Endodermal cell (in vitro differentiated cells): Measurements from ENCODE around the gene TEX2. TPM values are rescaled to one million over a fixed set of nuclear protein-coding genes. Genes with fewer than 3 reads are reported as not detected.

ENCODE experiments used
- DNase-seq: peaks from one replicate; pipeline ENCODE4 v3.0.0-alpha.2; 2017
- H3K27ac ChIP-seq: 2 replicates; pipeline ENCODE4 v1.5.1; 2013; ENCODE audit warnings: mild to moderate bottlenecking, low read depth, low read length, moderate library complexity
- H3K27me3 ChIP-seq: 2 replicates; pipeline ENCODE4 v1.6.1; 2013; ENCODE audit warnings: mild to moderate bottlenecking, low read length, moderate library complexity; ENCODE audit not compliant: insufficient read depth, control insufficient read depth, poor library complexity, severe bottlenecking
- H3K36me3 ChIP-seq: 2 replicates; pipeline ENCODE4 v1.7.0; 2013; ENCODE audit warnings: mild to moderate bottlenecking, low read length, moderate library complexity; ENCODE audit not compliant: control insufficient read depth, insufficient read depth
- H3K4me1 ChIP-seq: one replicate; pipeline ENCODE4 v1.7.0; 2013; ENCODE audit warnings: low read length; ENCODE audit not compliant: control insufficient read depth, insufficient read depth
- H3K4me3 ChIP-seq: 2 replicates; pipeline ENCODE4 v1.5.1; 2013; ENCODE audit warnings: mild to moderate bottlenecking, low read length, moderate library complexity
- H3K9ac ChIP-seq: 2 replicates; pipeline ENCODE4 v1.6.1; 2013; ENCODE audit warnings: mild to moderate bottlenecking, low read length, moderate library complexity; ENCODE audit not compliant: poor library complexity, severe bottlenecking; ENCODE audit errors: extremely low read depth
- H3K9me3 ChIP-seq: 2 replicates; pipeline ENCODE4 v1.6.1; 2013; ENCODE audit warnings: mild to moderate bottlenecking, low read length, moderate library complexity; ENCODE audit not compliant: control insufficient read depth
- H3K27ac Mint-ChIP-seq: 2 replicates; pipeline ENCODE4 v1.8.0; 2020; ENCODE audit warnings: mixed read lengths
- H3K27me3 Mint-ChIP-seq: 2 replicates; pipeline ENCODE4 v1.8.0; 2021; ENCODE audit warnings: mild to moderate bottlenecking, mixed read lengths; ENCODE audit not compliant: insufficient read depth
- H3K36me3 Mint-ChIP-seq: 2 replicates; pipeline ENCODE4 v1.8.0; 2020; ENCODE audit warnings: low read depth, mixed read lengths
- H3K4me1 Mint-ChIP-seq: 2 replicates; pipeline ENCODE4 v1.8.0; 2020; ENCODE audit warnings: mixed read lengths
- H3K4me3 Mint-ChIP-seq: 2 replicates; pipeline ENCODE4 v1.8.0; 2020; ENCODE audit warnings: mild to moderate bottlenecking, moderate library complexity, mixed read lengths
- H3K9me3 Mint-ChIP-seq: 2 replicates; pipeline ENCODE4 v1.8.0; 2020; ENCODE audit warnings: mild to moderate bottlenecking, mixed read lengths
- WGBS, 2 experiments: methylation state at CpG; one replicate each; pipeline versions ENCODE4 v1.1.5 to v1.1.7; 2013; ENCODE audit warnings: missing lambda C conversion rate in 2 of 2, mixed read lengths in 1 of 2; ENCODE audit not compliant: insufficient coverage in 1 of 2, insufficient read length in 1 of 2; 5-methylcytosine and 5-hydroxymethylcytosine counted together
- total RNA-seq, 2 donors: library from RNA; stranded (reverse); fragmentation: NEBNext Ultra II Directional in 1 of 2; extraction: Animal tissue kit (Norgen Biotek cat#: 25700) in 1 of 2; gene quantifications; 2 replicates in 1 of 2; 3 replicates in 1 of 2; pipeline ENCODE4 v1.2.1, GENCODE V29; 2021
- TF ChIP-seq, protein P1 (sequence below): fragments of 200-600 bp; sonication (generic); conservative IDR thresholded peaks from 2 replicates; pipeline ENCODE4 v1.5.0; 2021; ENCODE audit warnings: antibody characterized with exemption, mild to moderate bottlenecking

Gene TEX2
- total RNA-seq, 2 donors from 2014 or later, result 11.6 to 13.1 TPM

DNA sequence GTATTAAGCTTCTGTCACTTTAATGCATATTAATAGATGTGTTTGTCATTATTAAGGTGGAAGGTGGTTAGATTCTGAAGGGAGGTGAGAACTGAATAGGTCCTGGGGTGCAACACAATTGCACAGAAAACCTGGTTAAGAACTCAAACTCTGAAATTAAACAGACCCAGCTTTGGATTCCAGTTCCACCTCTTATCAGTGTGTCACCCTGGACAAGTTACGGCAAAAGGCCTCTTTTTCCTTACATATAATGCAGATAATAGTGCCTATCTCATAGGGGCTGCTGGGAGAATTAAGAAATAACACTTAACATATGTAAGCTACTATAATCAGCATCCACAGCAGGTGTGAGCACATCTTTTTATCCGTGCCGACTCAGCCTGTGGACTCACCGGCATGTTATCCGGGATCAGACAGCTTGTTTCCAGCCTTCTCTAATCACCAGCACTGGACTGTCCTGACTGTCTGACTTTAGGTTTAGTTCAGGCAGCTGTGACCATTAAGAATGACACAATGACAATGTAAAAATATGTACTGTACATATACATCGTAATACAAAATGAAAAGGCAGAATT lies 31.4 kb downstream of the TEX2 start:
- H3K27ac Mint-ChIP-seq, result no peak overlapping the region
- no peak for DNase-seq
- H3K27me3 Mint-ChIP-seq, result no peaks in the 10 kb centered on the region
- Histone ChIP-seq H3K36me3 (no peaks in the 10 kb centered on the region), H3K9ac (no peak overlapping the region), H3K4me3 (no peak overlapping the region), H3K27me3 (no peaks in the 10 kb centered on the region), H3K27ac (no peak overlapping the region), H3K9me3 (no peaks in the 10 kb centered on the region), H3K4me1 (no peaks in the 10 kb centered on the region)
- H3K36me3 Mint-ChIP-seq, result no peaks in the 10 kb centered on the region
- no peaks in the 10 kb centered on the region for H3K4me1 Mint-ChIP-seq
- 93 to 100% methylated on average over 1 to 6 of the region's 6 CpGs for WGBS, 2 experiments
- TF ChIP-seq, protein P1, sequence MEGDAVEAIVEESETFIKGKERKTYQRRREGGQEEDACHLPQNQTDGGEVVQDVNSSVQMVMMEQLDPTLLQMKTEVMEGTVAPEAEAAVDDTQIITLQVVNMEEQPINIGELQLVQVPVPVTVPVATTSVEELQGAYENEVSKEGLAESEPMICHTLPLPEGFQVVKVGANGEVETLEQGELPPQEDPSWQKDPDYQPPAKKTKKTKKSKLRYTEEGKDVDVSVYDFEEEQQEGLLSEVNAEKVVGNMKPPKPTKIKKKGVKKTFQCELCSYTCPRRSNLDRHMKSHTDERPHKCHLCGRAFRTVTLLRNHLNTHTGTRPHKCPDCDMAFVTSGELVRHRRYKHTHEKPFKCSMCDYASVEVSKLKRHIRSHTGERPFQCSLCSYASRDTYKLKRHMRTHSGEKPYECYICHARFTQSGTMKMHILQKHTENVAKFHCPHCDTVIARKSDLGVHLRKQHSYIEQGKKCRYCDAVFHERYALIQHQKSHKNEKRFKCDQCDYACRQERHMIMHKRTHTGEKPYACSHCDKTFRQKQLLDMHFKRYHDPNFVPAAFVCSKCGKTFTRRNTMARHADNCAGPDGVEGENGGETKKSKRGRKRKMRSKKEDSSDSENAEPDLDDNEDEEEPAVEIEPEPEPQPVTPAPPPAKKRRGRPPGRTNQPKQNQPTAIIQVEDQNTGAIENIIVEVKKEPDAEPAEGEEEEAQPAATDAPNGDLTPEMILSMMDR, result no peak
- no peak overlapping the region for H3K4me3 Mint-ChIP-seq
- H3K9me3 Mint-ChIP-seq, result no peaks in the 10 kb centered on the region

DNA sequence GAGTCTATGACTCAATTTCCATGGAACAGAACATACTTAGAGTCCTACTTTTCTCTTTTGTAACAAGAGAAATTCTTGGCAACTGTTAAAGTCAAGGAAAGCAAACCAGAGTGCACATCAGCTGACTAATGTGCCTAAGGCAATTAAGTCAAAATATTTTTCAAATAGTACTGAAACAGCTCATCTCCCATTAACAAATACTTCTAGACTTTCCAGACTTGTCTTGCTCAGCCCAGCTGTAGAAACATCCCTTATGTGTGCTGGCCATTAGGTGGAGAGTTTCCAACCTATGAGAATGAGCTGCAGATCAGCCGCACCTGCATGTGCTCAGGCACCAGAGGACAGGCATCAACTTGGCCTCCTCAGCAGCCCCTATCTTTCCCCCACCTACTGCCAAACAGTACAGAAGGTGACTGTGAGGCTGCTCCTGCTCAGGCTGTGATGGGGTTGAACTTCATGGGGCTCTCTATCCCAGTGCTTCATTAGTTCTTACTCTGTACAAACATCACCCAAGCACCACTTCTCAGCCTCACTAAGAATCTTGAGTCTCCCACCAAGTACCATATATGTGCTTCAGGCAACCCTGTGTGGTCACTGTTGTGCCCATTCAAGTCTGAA lies 32.2 kb downstream of the TEX2 start:
- no peaks in the 10 kb centered on the region for H3K4me1 ChIP-seq
- H3K9me3 Mint-ChIP-seq, result no peaks in the 10 kb centered on the region
- no peak overlapping the region for H3K4me3 Mint-ChIP-seq
- no peaks in the 10 kb centered on the region for H3K4me1 Mint-ChIP-seq
- TF ChIP-seq, protein P1, result no peak
- DNase-seq, result no peak
- H3K36me3 Mint-ChIP-seq, result no peaks in the 10 kb centered on the region
- no peak overlapping the region for H3K4me3 ChIP-seq
- WGBS, 2 experiments, result 93% methylated on average over 1 of the region's 1 CpG; no CpG with 5 or more reads in 1 of the 2 experiments
- H3K27me3 ChIP-seq, result no peaks in the 10 kb centered on the region
- no peak overlapping the region for H3K9ac ChIP-seq
- no peak overlapping the region for H3K27ac Mint-ChIP-seq
- H3K9me3 ChIP-seq, result no peaks in the 10 kb centered on the region
- no peak overlapping the region for H3K27ac ChIP-seq
- no peaks in the 10 kb centered on the region for H3K27me3 Mint-ChIP-seq
- H3K36me3 ChIP-seq, result no peaks in the 10 kb centered on the region

DNA sequence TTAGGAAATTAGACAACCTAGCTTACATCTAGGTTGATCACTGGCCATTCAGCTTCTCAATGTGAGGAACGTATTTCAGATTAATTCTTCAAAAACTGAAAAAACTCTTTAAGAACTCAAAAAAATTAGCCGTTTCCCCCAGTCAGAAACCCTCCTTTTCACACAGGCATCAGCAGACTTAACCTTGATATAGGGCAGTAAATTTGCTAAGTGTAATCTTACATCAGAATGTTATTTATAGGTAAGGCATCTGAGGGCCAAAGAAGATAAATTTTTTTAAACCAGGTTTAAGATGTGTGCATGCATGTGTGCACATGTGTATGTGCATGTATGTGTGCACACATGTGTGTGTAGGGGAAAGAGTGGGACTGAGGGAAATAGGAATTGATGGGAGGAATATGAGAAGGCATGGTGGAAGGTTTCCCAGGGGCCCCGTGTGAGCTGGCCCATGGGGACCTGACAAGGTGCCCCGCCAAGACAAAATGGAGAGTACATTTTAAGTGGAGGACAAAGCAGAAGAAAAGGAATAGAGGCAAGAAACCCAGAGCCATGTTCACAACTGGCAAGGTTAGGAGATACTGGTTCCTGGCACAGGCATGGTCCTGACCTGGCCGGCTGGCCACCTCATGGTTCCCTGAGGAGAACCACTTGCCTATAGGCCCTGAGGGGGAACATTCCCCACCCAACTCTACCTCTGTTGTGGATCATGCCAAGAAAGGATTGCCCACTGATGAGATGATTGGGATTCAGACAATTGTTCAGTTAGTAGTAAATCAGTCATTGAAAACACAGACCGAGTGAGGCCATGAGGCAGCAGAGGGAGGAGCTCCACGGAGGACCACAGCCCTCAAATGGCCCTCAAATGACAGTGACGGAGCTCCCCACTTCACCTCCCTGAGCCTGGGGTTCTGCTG lies 33.0 kb downstream of the TEX2 start:
- no peaks in the 10 kb centered on the region for H3K27me3 ChIP-seq
- no peak overlapping the region for H3K27ac Mint-ChIP-seq

More for the DNA sequence above, 33.0 kb downstream of the TEX2 start:
- no peaks in the 10 kb centered on the region for H3K36me3 Mint-ChIP-seq
- Histone ChIP-seq H3K9me3 (no peaks in the 10 kb centered on the region), H3K4me3 (no peak overlapping the region), H3K36me3 (no peaks in the 10 kb centered on the region), H3K9ac (no peak overlapping the region), H3K27ac (no peak overlapping the region), H3K4me1 (no peaks in the 10 kb centered on the region)
- 88 to 90% methylated on average over 5 to 8 of the region's 8 CpGs for WGBS, 2 experiments
- TF ChIP-seq, protein P1, result no peak
- H3K4me1 Mint-ChIP-seq, result no peaks in the 10 kb centered on the region
- no peaks in the 10 kb centered on the region for H3K9me3 Mint-ChIP-seq
- no peak overlapping the region for H3K4me3 Mint-ChIP-seq
- H3K27me3 Mint-ChIP-seq, result no peaks in the 10 kb centered on the region
- no peak for DNase-seq
